Nephron (organoid): ENCODE data around the gene ABHD4.

ENCODE experiments used
- H3K27ac Mint-ChIP-seq, 3 experiments: 2 replicates each; pipeline ENCODE4 v1.8.0; 2020; ENCODE audit warnings: mixed read lengths in 3 of 3, mild to moderate bottlenecking in 2 of 3, moderate library complexity in 1 of 3
- H3K27me3 Mint-ChIP-seq: 2 replicates; pipeline ENCODE4 v1.8.0; 2021; ENCODE audit warnings: low read depth, mild to moderate bottlenecking, moderate library complexity, mixed read lengths
- H3K36me3 Mint-ChIP-seq: 2 replicates; pipeline ENCODE4 v1.8.0; 2020; ENCODE audit warnings: low read depth, mixed read lengths
- H3K4me1 Mint-ChIP-seq: 2 replicates; pipeline ENCODE4 v1.8.0; 2020; ENCODE audit warnings: mixed read lengths
- H3K4me3 Mint-ChIP-seq, 3 experiments: 2 replicates each; pipeline ENCODE4 v1.8.0; 2020; ENCODE audit warnings: mild to moderate bottlenecking in 3 of 3, mixed read lengths in 3 of 3, moderate library complexity in 2 of 3
- H3K9me3 Mint-ChIP-seq: 2 replicates; pipeline ENCODE4 v1.8.0; 2020; ENCODE audit warnings: mixed read lengths
- CTCF ChIP-seq, 3 experiments: fragments of 200-600 bp; sonication (generic); IDR thresholded peaks; one replicate each; pipeline ENCODE4 v1.5.0; 2021; ENCODE audit warnings: antibody characterized with exemption in 3 of 3; ENCODE audit not compliant: unreplicated experiment in 3 of 3

ABHD4 gene

DNA sequence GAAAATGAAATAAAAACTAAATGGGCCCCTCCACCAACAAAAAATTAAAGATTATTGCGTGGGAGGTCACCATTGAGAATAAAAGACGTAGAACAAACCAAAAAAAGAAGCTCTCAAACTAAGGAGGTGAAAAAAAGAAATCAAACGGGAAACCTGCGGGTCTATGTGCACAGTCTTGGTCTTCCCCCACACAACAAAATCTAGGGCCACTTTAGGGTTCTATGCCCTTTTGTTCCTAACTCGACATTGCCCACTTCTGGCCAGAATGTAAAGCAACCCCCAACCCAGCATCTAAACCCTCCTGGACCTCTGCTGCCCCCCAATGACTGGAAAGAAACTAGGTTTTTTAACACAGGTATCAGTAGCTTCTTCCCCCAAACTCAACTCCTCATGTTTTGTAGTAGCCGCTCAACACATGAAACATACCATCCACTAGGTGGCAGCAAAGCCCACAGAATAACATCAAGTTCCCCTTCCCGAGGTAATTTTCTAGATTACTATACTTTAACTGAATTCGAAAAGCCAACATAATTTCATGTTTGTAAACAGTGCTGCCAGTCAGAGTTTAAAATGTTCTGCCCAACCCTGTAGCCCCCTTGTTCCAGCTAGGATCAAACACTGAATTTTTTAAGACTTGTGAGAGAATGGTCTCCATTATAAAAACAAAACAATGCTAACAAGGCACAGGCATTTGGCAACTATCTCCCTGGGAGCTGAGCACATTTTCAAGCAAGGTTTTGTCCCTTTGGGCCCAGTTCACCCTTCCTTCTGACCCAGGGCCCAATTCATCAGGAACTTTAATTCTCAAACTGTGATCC, 27.8 kb upstream of the ABHD4 start:
- no peaks in the 10 kb centered on the region for H3K27me3 Mint-ChIP-seq
- H3K36me3 Mint-ChIP-seq = peaks cover 51% of the 10 kb centered on the region
- H3K4me3 Mint-ChIP-seq = no peak overlapping the region
- no peaks in the 10 kb centered on the region for H3K9me3 Mint-ChIP-seq
- H3K27ac Mint-ChIP-seq = peak overlapping the region; percentile 66 to 80 (median 73)
- peak; percentile 73 to 85 (median 79) for TF ChIP-seq CTCF (IDR thresholded peaks at IDR 0.05; ENCODE audit: unreplicated experiment in 3 of 3)
- H3K4me1 Mint-ChIP-seq = peaks cover 14% of the 10 kb centered on the region

DNA sequence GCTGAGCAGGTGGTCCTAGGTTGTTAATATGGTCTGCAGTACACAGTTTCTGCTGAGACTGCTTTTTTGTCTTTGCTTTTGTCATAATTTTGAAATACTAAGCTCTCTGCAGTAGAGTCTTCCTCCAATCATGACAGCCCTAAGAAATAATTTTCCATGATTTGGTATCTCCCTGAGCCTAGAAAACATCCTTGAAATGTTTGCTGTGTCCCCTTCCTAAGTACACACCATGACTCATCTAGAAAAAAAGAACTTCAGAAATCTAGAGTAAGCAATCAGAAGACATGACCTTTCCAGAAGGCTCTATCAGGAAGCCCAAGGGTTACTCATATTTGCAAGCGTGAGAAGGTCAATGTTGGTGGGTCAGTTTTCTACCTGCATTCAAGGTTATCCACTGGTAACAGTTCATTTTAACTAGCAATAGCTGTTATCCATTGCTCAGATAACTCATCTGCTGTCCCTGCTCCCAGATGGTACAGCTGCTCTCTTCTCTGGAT, 25.5 kb upstream of the ABHD4 start:
- no peak overlapping the region for H3K4me3 Mint-ChIP-seq
- H3K27me3 Mint-ChIP-seq = no peaks in the 10 kb centered on the region
- H3K9me3 Mint-ChIP-seq = no peaks in the 10 kb centered on the region
- H3K36me3 Mint-ChIP-seq = peaks cover 60% of the 10 kb centered on the region
- H3K4me1 Mint-ChIP-seq = peaks cover 10% of the 10 kb centered on the region
- no peak for TF ChIP-seq CTCF (IDR thresholded peaks at IDR 0.05; ENCODE audit: unreplicated experiment in 3 of 3)
- peak overlapping the region in 2 of 3 experiments; percentile 12 to 21 for H3K27ac Mint-ChIP-seq

- Mint-ChIP-seq H3K36me3 (peaks cover 56% of the 10 kb centered on the region), H3K4me3 (no peak overlapping the region), H3K4me1 (peaks cover 6% of the 10 kb centered on the region), H3K27me3 (no peaks in the 10 kb centered on the region), H3K9me3 (no peaks in the 10 kb centered on the region), H3K27ac (no peak overlapping the region)
- TF ChIP-seq CTCF (IDR thresholded peaks at IDR 0.05; ENCODE audit: unreplicated experiment in 3 of 3) = no peak
These were observed 24.3 kb upstream of the ABHD4 start for GRCh38 chr14:22573804-22574203.

DNA sequence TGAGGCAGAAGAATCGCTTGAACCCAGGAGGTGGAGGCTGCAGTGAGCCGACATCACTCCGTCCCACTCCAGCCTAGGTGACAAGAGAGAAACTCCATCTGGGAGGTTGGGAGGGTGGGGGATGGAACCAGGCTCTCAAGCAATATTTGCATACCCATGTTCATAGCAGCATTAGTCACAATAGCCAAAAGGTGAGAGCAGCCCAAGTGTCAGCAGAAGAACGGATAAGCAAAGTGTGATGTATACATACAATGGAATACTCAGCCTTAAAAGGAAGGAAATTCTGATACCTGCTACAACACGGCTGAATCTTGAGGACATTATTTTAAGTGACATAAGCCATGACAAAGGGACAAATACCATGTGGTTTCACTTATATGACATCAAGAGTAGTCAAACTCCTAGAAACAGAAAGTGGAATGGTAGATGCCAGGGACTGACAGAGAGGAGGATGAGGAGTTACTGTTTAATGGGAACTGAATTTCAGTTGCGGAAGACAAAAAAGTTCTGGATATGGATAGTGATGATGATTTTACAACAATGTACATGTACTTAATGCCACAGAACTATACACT, 20.7 kb upstream of the ABHD4 start:
- H3K4me1 Mint-ChIP-seq = no peaks in the 10 kb centered on the region
- TF ChIP-seq CTCF (IDR thresholded peaks at IDR 0.05; ENCODE audit: unreplicated experiment in 3 of 3) = no peak
- H3K4me3 Mint-ChIP-seq = no peak overlapping the region
- H3K27ac Mint-ChIP-seq = peak overlapping the region in 1 of 3 experiments; percentile 5
- H3K27me3 Mint-ChIP-seq = no peaks in the 10 kb centered on the region
- H3K36me3 Mint-ChIP-seq = peaks cover 38% of the 10 kb centered on the region
- no peaks in the 10 kb centered on the region for H3K9me3 Mint-ChIP-seq

- no peaks in the 10 kb centered on the region for H3K9me3 Mint-ChIP-seq
- H3K27ac Mint-ChIP-seq = peak overlapping the region in 2 of 3 experiments; percentile 2 to 47
- H3K4me3 Mint-ChIP-seq = no peak overlapping the region
- H3K4me1 Mint-ChIP-seq = peaks cover 12% of the 10 kb centered on the region
- H3K27me3 Mint-ChIP-seq = no peaks in the 10 kb centered on the region
- no peak for TF ChIP-seq CTCF (IDR thresholded peaks at IDR 0.05; ENCODE audit: unreplicated experiment in 3 of 3)
- peaks cover 22% of the 10 kb centered on the region for H3K36me3 Mint-ChIP-seq
These were observed 18.9 kb upstream of the ABHD4 start for GRCh38 chr14:22579236-22579635.
